Lung (tissue), 12 donors: ENCODE data around the gene TSPAN32. TPM values are rescaled to one million over a fixed set of nuclear protein-coding genes. Genes with fewer than 3 reads are reported as not detected.

Source experiments
- ATAC-seq: fragments of 200-7000 bp; cut with Tn5 transposase; one replicate; pipeline ENCODE4 v1.9.1; 2020; ENCODE audit warnings: moderate number of reproducible peaks; ENCODE audit not compliant: insufficient read depth, low FRiP score
- DNase-seq, 3 donors: peaks; one replicate each; pipeline ENCODE4 v3.0.0-alpha.2; 2013 to 2017
- H3K27ac ChIP-seq, 2 donors: one replicate each; pipeline ENCODE4 v1.5.1; 2013; ENCODE audit warnings: mild to moderate bottlenecking in 2 of 2, moderate library complexity in 2 of 2, control low read depth in 1 of 2, inconsistent platforms in 1 of 2, low read depth in 1 of 2, low read length in 1 of 2
- H3K27me3 ChIP-seq, 3 donors: one replicate each; pipeline ENCODE4 v1.5.1; 2013; ENCODE audit warnings: low read length in 2 of 3; ENCODE audit not compliant: control insufficient read depth in 3 of 3, insufficient read depth in 3 of 3
- H3K36me3 ChIP-seq, 4 donors: one replicate each; pipeline ENCODE4 v1.5.1; 2013; ENCODE audit warnings: low read length in 4 of 4, mild to moderate bottlenecking in 1 of 4, moderate library complexity in 1 of 4; ENCODE audit not compliant: control insufficient read depth in 4 of 4, insufficient read depth in 4 of 4
- H3K4me1 ChIP-seq, 5 donors: one replicate each; pipeline ENCODE4 v1.5.1; 2013; ENCODE audit warnings: low read length in 5 of 5, mild to moderate bottlenecking in 2 of 5, moderate library complexity in 1 of 5; ENCODE audit not compliant: control insufficient read depth in 5 of 5, insufficient read depth in 5 of 5
- H3K4me3 ChIP-seq: one replicate; pipeline ENCODE4 v1.5.1; 2013; ENCODE audit warnings: mild to moderate bottlenecking, control low read depth, moderate library complexity
- H3K9ac ChIP-seq, 2 donors: one replicate each; pipeline ENCODE4 v1.5.1; 2013; ENCODE audit warnings: low read length in 2 of 2, control low read depth in 1 of 2; ENCODE audit not compliant: insufficient read depth in 1 of 2
- H3K9me3 ChIP-seq, 4 donors: one replicate each; pipeline ENCODE4 v1.5.1; 2013; ENCODE audit warnings: low read length in 3 of 4, mild to moderate bottlenecking in 1 of 4, moderate library complexity in 1 of 4; ENCODE audit not compliant: control insufficient read depth in 4 of 4, insufficient read depth in 3 of 4
- CTCF ChIP-seq: IDR thresholded peaks from 2 replicates; pipeline ENCODE4 v1.5.1; 2012; ENCODE audit warnings: mild to moderate bottlenecking; ENCODE audit errors: control extremely low read depth, extremely low read depth
- WGBS, 2 donors: extraction: QIAGEN DNeasy Blood & Tissue Kit; methylation state at CpG; one replicate each; pipeline ENCODE4 v1.1.7; 2013; 5-methylcytosine and 5-hydroxymethylcytosine counted together
- polyA plus RNA-seq, 2 donors: library from polyadenylated mRNA; stranded (reverse); fragments of 200-250 nt; gene quantifications; one replicate each; pipeline ENCODE4 v1.2.1, GENCODE V29; 2013
- total RNA-seq, 2 donors: library from RNA; depleted of rRNA in 1 of 2; stranded (reverse); fragments of >200 nt in 1 of 2; gene quantifications; one replicate each; pipeline ENCODE4 v1.2.1, GENCODE V29; 2014 to 2021
- donor health status: control.
- donor health status: control.
- donor health status: Bipolar disorder and iron deficiency.
- donor health status: healthy.
- donor health status: DM: yes; HTN: yes; CAD: no.

Gene TSPAN32
- total and polyA plus RNA-seq, 4 donors = 6.1 to 7.6 (median 7.1) TPM

- H3K36me3 ChIP-seq = no peaks in the 10 kb centered on the region
- no peak overlapping the region for H3K9ac ChIP-seq
- ATAC-seq (peak; percentile 48), DNase-seq (peak; percentile 98 to 99 (median 99))
- peaks cover 0 to 5% (median 2%) of the 10 kb centered on the region in 4 donors for H3K9me3 ChIP-seq
- no peak for TF ChIP-seq CTCF
- H3K27me3 ChIP-seq = no peaks in the 10 kb centered on the region
- WGBS, 2 donors = 40 to 51% methylated on average over 15 to 16 of the region's 16 CpGs
- peaks cover 8 to 39% (median 15%) of the 10 kb centered on the region in 5 donors for H3K4me1 ChIP-seq
- peak overlapping the region; percentile 70 to 83 for H3K27ac ChIP-seq
- no peak overlapping the region for H3K4me3 ChIP-seq
These were observed 12.9 kb downstream of the TSPAN32 start for GRCh38 chr11:2314525-2315394.

- Histone ChIP-seq H3K4me3 (no peak overlapping the region), H3K27ac (peak overlapping the region; percentile 47 to 48), H3K4me1 (peaks cover 8 to 41% (median 19%) of the 10 kb centered on the region in 5 donors), H3K36me3 (no peaks in the 10 kb centered on the region), H3K9me3 (peaks cover 0 to 5% (median 2%) of the 10 kb centered on the region in 4 donors), H3K27me3 (no peaks in the 10 kb centered on the region), H3K9ac (no peak overlapping the region)
- 79 to 86% methylated on average over 24 to 25 of the region's 25 CpGs for WGBS, 2 donors
- DNase-seq = no peak
- ATAC-seq = peak; percentile 9
- TF ChIP-seq CTCF = no peak
These were observed 13.8 kb downstream of the TSPAN32 start for GRCh38 chr11:2315395-2316168.

- Histone ChIP-seq H3K27me3 (no peaks in the 10 kb centered on the region), H3K9me3 (peaks cover 0 to 5% (median 2%) of the 10 kb centered on the region in 4 donors), H3K4me3 (no peak overlapping the region), H3K36me3 (no peaks in the 10 kb centered on the region), H3K9ac (no peak overlapping the region), H3K4me1 (peaks cover 8 to 47% (median 17%) of the 10 kb centered on the region in 5 donors), H3K27ac (no peak overlapping the region)
- DNase-seq (no peak), ATAC-seq (no peak)
- 86 to 88% methylated on average over 21 to 23 of the region's 23 CpGs for WGBS, 2 donors
- TF ChIP-seq CTCF = no peak
These were observed 14.6 kb downstream of the TSPAN32 start for GRCh38 chr11:2316169-2316962.
